MCF 10A (cell line): ENCODE data around the gene SOX12. TPM values are rescaled to one million over a fixed set of nuclear protein-coding genes. Genes with fewer than 3 reads are reported as not detected.

Experiments used
- BruUV-seq: library from RNA; stranded (reverse); fragments of 400-500 nt; replicated peaks from 2 replicates; lab custom pipeline; 2021; lab: Mats Ljungman, UMichigan
- CTCF ChIA-PET: fragments of 300-600 bp; sonication (Branson Sonifier 250); formaldehyde crosslinking; extraction: SDS; loops from one replicate; lab custom pipeline; 2021; ENCODE audit warnings: antibody characterized with exemption, inconsistent platforms; lab: Yijun Ruan, JAX
- POLR2A ChIA-PET: fragments of 300-600, 350-650 bp; sonication (Branson Sonifier 250); formaldehyde crosslinking; extraction: SDS; loops from one replicate; lab custom pipeline; 2020; ENCODE audit warnings: antibody characterized with exemption, inconsistent platforms; lab: Yijun Ruan, JAX
- DNase-seq: peaks from one replicate; pipeline ENCODE4 v3.0.0-alpha.2; 2018; ENCODE audit not compliant: unreplicated experiment
- H3K27ac Mint-ChIP-seq: one replicate; pipeline ENCODE4 v1.8.0; 2022; ENCODE audit warnings: mild to moderate bottlenecking, low read depth, mixed read lengths; ENCODE audit not compliant: unreplicated experiment
- H3K27me3 Mint-ChIP-seq: one replicate; pipeline ENCODE4 v1.8.0; 2022; ENCODE audit warnings: mixed read lengths; ENCODE audit not compliant: insufficient read depth, unreplicated experiment
- H3K36me3 Mint-ChIP-seq: one replicate; pipeline ENCODE4 v1.8.0; 2022; ENCODE audit warnings: mild to moderate bottlenecking, moderate library complexity, mixed read lengths; ENCODE audit not compliant: insufficient read depth, unreplicated experiment
- H3K4me1 Mint-ChIP-seq: one replicate; pipeline ENCODE4 v1.8.0; 2022; ENCODE audit warnings: mixed read lengths; ENCODE audit not compliant: insufficient read depth, unreplicated experiment
- H3K4me3 Mint-ChIP-seq: one replicate; pipeline ENCODE4 v1.8.0; 2022; ENCODE audit warnings: mild to moderate bottlenecking, moderate library complexity, mixed read lengths; ENCODE audit not compliant: unreplicated experiment
- H3K9me3 Mint-ChIP-seq: one replicate; pipeline ENCODE4 v1.8.0; 2022; ENCODE audit warnings: mixed read lengths; ENCODE audit not compliant: unreplicated experiment
- intact Hi-C: fragments of 100-400 bp; cut with micrococcal nuclease; formaldehyde crosslinking; loops from 2 replicates; pipeline ENCODE4 v1.14.1; 2022
- total RNA-seq: library from RNA; stranded (reverse); gene quantifications from 2 replicates; pipeline ENCODE4 v1.2.3, GENCODE V29; 2022
- TF ChIP-seq, protein P1 (sequence below): fragments of 200-600 bp; IDR thresholded peaks from one replicate; pipeline ENCODE4 v1.8.0; 2022; ENCODE audit warnings: antibody characterized with exemption, mild to moderate bottlenecking; ENCODE audit not compliant: unreplicated experiment

The SOX12 gene
- total RNA-seq, 1 experiment from 2014 or later = 17.6 TPM

- BruUV-seq = no TSS peak
- peak overlapping the region; percentile 62 for H3K27ac Mint-ChIP-seq
Measured at GRCh38 chr20:347640-348484, 22.5 kb downstream of the SOX12 start.

DNA sequence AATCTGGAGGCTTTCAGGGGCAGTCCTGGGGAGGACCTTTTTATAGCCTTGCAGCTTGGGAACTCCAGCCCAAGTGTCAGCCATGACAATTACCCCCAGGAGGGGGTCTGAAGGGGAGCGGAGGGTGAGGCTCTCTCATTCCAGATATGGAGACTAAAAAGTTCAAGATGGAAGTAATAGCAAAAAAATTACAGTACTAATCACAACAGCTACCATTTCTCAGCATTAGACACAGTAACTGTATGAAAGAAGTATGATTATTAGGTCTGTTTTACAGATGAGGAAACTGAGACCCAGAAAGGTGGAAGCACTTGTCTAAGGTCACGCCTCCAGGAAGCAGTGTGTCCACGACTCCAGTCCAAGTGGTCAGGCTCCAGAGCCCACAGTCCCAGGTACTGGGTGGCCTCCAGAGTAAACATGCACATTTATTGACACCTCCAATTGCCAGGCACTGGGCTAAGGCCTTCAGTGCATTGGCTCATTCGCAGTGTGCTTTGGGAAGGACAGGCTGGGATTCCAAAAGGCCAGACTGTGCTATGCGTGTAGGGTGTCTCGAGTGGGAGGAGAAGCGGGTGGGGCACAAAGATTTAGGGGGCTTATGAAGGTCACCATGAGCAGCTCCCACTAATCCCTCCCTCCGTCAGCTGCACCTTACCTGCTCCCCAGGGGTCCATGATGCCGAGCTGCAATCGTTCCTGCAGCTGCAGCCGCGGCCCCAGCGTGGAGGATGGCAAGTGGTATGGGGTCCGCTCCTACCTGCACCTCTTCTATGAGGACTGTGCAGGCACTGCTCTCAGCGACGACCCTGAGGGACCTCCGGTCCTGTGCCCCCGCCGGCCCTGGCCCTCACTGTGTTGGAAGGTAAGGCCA is 23.9 kb downstream of the SOX12 start:
- no peak overlapping the region for H3K4me3 Mint-ChIP-seq

More at GRCh38 chr20:347640-348484, 22.5 kb downstream of the SOX12 start:
- TF ChIP-seq, protein P1, sequence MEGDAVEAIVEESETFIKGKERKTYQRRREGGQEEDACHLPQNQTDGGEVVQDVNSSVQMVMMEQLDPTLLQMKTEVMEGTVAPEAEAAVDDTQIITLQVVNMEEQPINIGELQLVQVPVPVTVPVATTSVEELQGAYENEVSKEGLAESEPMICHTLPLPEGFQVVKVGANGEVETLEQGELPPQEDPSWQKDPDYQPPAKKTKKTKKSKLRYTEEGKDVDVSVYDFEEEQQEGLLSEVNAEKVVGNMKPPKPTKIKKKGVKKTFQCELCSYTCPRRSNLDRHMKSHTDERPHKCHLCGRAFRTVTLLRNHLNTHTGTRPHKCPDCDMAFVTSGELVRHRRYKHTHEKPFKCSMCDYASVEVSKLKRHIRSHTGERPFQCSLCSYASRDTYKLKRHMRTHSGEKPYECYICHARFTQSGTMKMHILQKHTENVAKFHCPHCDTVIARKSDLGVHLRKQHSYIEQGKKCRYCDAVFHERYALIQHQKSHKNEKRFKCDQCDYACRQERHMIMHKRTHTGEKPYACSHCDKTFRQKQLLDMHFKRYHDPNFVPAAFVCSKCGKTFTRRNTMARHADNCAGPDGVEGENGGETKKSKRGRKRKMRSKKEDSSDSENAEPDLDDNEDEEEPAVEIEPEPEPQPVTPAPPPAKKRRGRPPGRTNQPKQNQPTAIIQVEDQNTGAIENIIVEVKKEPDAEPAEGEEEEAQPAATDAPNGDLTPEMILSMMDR = no peak
- no peaks in the 10 kb centered on the region for H3K27me3 Mint-ChIP-seq
- peak; percentile 86 for DNase-seq
- ChIA-PET CTCF (interaction anchor here (0.6 to 4.9 kb wide), 2 partner anchors 15 to 112 kb away, joined by 3 to 32 read pairs; no protein-coding TSS in a partner anchor), POLR2A (interaction anchor here (0.6 to 4.7 kb wide), 13 partner anchors 17 to 892 kb away, joined by 3 to 29 read pairs (median 4); partner anchors contain the start of genes SOX12, TBC1D20 and TRIB3)
- H3K4me1 Mint-ChIP-seq = peaks cover 16% of the 10 kb centered on the region
- H3K4me3 Mint-ChIP-seq = peak overlapping the region; percentile 83
- H3K36me3 Mint-ChIP-seq = no peaks in the 10 kb centered on the region
- peaks cover 9% of the 10 kb centered on the region for H3K9me3 Mint-ChIP-seq
- intact Hi-C loops = no loop called here

DNA sequence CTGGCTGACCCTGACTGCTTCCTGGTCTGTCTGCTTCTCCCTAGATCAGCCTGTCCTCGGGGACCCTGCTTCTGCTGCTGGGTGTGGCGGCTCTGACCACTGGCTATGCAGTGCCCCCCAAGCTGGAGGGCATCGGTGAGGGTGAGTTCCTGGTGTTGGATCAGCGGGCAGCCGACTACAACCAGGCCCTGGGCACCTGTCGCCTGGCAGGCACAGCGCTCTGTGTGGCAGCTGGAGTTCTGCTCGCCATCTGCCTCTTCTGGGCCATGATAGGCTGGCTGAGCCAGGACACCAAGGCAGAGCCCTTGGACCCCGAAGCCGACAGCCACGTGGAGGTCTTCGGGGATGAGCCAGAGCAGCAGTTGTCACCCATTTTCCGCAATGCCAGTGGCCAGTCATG is 27.8 kb downstream of the SOX12 start:
- CTCF ChIA-PET = interaction anchor here (0.8 to 7.6 kb wide), 27 partner anchors 8 to 386 kb away, joined by 3 to 118 read pairs (median 8); partner anchors contain the start of gene NRSN2
- no peak overlapping the region for H3K4me3 Mint-ChIP-seq
- POLR2A ChIA-PET = interaction anchor here (0.5 to 1.9 kb wide), 4 partner anchors 22 to 125 kb away, joined by 3 to 5 read pairs (median 4); no protein-coding TSS in a partner anchor
- BruUV-seq = no TSS peak
- TF ChIP-seq, protein P1 = no peak
- H3K27me3 Mint-ChIP-seq = no peaks in the 10 kb centered on the region
- H3K4me1 Mint-ChIP-seq = peaks cover 8% of the 10 kb centered on the region
- H3K9me3 Mint-ChIP-seq = no peaks in the 10 kb centered on the region
- H3K27ac Mint-ChIP-seq = no peak overlapping the region
- H3K36me3 Mint-ChIP-seq = no peaks in the 10 kb centered on the region
- no peak for DNase-seq
- intact Hi-C loops = loop anchor here (5.0 kb wide), 2 partner anchors 314 to 384 kb away; no protein-coding TSS in a partner anchor

More for the DNA sequence above, 23.9 kb downstream of the SOX12 start:
- BruUV-seq = no TSS peak
- H3K27ac Mint-ChIP-seq = no peak overlapping the region
- ChIA-PET POLR2A (interaction anchor here (1.0 to 1.6 kb wide), 3 partner anchors 15 to 113 kb away, joined by 4 to 5 read pairs (median 4); partner anchors contain the start of gene TBC1D20), CTCF (no interaction called here)
- intact Hi-C loops = no loop called here
- H3K4me1 Mint-ChIP-seq = peaks cover 16% of the 10 kb centered on the region
- H3K36me3 Mint-ChIP-seq = no peaks in the 10 kb centered on the region
- H3K9me3 Mint-ChIP-seq = no peaks in the 10 kb centered on the region
- TF ChIP-seq, protein P1 = no peak
- no peak for DNase-seq
- no peaks in the 10 kb centered on the region for H3K27me3 Mint-ChIP-seq
